HG02571 (cell line): ENCODE results near the gene C9orf57.
A peak's percentile ranks its signal among the peaks of the same experiment; 100 is the strongest.
"Not testable (repeated sequence)": the region's sequence is repeated elsewhere in the genome, so short reads cannot be mapped to it uniquely, and the experiment has no call there.

Source experiments
- ATAC-seq: cut with Tn5 transposase; IDR thresholded peaks from one replicate; pipeline ENCODE4 v1.9.1; 2021; ENCODE audit warnings: mild to moderate bottlenecking, moderate library complexity; ENCODE audit not compliant: unreplicated experiment

C9orf57 gene, protein sequence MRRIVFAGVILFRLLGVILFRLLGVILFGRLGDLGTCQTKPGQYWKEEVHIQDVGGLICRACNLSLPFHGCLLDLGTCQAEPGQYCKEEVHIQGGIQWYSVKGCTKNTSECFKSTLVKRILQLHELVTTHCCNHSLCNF

DNA sequence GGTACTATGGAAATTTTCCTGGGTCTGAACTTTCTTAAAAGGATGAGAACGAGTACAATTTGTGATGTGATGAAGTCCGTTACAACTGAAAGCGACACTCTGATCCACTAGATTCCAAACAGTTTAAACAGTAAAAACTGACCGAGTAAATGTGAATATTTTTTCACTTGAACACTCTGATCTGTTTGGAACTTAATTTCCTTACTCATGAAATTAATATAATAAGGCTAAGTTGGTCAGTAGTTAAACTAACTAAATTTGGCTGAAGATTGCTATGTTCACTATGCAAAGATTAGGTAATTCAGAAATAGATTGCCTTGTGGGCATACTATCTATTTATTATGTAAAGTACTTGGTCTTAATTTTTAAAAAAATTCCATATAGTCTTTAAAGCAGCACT lies at the start of gene C9orf57:
Gene C9orf57, minus strand, starts transcription at position 101 of the 400 bp plus-strand sequence. CDS start 1,282 bp downstream, outside the sequence.
- ATAC-seq = no peak

DNA sequence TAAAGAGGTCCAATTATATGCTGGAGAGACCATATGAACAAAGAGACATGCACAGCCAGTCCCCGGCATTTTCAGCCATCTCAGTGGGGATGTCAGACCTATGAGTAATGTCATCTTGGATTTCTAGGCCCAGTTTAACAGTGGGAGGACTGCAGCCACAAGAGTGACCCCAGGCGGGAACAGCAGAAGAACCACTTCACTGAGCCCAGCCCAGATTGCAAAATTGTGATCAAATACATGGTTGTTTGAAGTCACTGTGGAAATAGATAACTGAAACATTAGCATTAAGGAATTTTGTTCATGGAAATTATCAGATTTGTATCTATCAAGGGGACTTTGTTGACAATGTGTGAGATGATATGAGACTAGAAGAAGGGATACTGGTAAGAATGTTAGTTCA lies 42.1 kb upstream of the C9orf57 start:
- no peak for ATAC-seq

DNA sequence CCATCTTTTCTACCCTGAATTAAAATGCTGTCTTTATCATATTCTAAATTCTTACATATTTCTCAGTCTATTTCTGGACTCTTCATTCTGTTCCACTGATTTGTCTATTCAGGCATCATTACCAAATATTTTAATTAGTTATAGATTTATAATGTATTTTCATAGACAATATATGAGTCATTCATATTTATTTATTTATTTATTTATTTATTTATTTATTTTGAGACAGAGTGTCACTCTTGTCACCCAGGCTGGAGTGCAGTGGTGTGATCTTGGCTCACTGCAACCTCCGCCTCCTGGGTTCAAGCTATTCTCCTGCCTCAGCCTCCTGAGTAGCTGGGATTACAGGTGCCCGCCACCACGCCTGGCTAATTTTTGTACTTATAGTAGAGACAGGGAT lies 35.1 kb upstream of the C9orf57 start:
- ATAC-seq = not testable (repeated sequence)

DNA sequence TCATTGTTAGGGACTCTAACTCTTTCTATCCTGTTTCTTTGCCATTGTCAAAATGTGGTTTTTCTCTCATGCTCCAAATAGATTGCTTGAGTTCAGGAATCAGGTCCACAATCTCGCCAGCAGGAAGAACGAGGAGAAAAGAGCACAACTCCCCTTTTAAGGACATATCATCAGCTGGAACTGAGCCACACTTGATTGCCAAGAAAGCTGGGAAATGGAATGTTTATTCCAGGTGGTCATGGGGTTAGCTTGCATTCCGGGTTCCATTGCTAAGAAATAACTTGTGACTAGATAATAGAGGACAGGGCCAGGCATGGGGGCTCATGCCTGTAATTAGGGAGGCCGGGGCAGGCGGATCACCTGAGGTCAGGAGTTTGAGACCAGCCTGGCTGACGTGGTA lies 32.4 kb upstream of the C9orf57 start:
- no peak for ATAC-seq

DNA sequence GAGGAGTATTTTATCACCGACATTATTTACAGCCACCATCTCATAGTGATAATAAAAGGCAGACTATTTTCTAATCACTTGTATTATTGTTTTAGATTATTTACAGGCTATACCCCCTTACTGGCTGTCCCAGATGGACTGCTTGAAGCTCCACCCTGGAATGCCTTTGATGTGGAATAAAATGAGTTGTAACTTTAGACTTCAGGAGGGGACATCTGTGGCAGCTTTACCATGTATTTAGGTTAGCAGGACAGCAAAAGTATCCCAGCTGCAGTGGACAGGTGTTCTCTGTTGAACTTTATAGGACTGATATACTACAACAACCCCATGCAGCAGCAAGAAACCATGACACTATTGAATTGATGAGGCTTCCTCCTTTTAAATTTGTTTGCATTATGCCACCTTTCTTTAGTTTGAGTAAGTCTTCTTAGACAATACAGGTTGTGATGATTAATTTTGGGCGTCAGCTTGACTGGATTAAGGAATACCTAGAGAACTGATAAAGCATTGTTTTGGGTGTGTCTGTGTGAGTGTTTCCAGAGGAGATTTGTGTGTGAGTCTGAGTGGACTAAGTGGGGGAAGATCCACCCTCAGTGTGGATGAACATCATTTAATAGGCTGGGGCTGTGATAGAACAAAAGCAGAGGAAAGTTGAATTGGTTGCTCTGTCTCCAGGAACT lies 29.2 kb upstream of the C9orf57 start:
- ATAC-seq = no peak

DNA sequence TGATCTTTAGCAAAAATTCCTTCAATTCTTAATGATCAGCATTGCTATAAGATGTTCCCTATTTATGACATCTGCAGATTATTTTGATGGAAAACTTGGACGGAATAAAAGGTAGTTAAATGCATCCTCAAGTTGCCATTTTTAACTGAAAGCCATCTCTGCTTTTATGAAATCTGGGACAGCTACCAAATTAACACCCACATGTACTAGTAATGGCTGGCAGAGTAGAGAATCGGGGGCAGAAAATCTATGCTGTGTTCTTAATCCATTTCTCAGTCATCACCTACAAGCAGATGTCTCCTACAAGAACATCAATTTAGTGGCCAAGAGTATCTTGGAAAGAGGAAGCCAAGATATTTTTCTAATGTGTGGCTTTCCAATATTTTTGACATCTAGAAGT lies 22.1 kb upstream of the C9orf57 start:
- no peak for ATAC-seq

DNA sequence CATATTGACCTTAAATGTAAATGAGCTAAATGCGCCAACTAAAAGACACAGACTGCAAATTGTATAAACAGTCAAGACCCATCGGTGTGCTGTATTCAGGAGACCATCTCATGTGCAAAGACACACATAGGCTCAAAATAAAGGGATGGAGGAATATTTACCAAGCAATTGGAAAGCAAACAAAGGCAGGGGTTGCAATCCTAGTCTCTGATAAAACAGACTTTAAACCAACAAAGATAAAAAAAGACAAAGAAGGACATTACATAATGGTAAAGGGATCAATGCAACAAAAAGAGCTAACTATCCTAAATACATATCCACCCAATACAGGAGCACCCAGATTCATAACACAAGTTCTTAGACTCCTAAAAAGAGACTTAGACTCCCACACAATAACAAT lies 14.3 kb upstream of the C9orf57 start:
- ATAC-seq = not testable (repeated sequence)

DNA sequence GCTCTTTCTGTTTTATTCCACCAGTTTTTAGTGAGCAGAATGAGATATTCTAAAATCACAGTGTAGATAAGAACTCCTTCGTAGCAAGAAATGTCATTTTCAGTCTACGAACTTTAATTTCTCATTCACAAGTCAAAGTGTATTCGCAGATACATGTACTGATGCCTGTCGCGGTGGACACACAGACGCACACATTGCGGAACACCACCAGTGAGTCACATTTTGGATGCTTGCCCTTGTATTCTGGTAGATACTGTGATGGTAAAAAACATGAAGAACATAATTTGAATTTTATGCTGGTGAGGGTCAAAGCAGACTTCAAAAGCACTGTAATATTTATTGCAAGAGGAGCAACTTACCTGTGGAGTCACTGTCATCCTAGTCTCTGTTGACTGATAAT lies 4.7 kb upstream of the C9orf57 start:
- ATAC-seq = no peak

DNA sequence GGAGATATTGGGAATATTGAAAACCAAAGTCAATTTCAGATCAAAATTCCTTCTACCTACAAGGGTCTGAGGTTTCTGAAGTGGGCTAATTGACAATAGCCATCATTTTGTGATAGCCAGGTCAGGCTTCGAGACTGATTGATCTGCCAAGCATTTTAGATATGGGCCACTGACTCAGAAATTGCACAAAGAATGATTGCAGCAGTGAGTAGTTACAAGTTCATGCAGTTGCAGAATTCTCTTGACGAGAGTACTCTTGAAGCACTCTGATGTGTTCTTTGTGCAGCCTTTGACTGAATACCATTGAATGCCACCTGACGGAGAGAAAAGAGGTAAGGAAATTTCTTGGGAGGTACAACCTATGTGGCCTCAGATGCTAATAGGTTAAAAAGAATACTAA lies 8.3 kb downstream of the C9orf57 start:
- no peak for ATAC-seq

DNA sequence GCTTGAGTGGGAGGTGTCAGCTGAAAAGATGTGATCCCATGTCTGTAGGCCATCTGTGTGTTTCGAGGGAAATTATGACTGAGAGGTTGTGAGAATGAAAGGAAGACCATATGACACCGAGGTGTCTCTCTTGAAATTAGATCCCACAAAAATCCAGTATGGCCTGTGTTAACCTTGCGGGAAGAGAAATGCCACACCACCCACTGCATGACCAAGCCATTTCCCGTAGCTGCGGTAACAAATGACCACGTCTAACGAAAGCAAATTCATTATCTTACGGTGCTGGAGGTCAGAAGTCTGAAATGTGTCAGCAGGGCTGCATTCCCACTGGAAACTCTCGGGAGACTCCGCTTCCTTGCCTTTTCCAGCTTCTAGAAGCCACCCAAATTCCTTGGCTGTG lies 11.6 kb downstream of the C9orf57 start:
- no peak for ATAC-seq

DNA sequence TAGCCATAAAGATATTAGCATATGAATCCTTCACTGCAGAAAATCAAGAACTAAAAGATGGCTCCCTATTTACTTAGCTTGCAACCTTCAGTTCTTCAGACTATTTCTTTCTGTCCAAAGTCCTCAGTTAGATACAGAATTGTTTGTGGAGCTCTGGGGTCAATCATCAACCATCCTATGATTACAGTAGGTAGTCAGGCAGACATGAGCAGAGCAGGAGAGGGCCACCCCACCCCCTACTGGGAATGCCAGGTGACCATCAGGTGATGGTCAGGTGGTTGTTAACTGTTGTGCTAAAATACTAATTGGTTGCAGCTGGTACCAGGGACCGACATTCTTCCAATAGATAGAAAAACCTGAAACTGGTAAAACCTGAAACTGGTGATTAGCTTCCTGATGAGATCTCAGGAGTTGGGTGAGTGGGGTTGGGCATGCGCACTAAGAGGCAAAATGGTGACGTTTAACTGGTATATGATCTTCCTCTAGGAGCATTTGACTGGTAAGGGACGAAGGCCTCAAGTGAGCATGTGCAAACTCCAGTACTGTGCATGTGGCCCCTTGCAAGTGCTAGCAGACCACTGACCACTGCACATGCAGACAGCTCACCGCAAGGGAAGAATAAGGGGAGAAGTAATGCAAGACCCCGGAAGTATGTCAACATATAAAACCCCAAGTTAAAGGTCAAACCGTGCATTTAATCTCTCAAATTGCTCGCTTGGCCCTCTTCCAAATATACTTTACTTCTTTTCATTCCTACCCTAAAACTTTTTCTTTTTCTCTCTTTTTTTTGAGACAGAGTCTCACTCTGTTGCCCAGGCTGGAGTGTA lies 13.6 kb downstream of the C9orf57 start:
- ATAC-seq = no peak

DNA sequence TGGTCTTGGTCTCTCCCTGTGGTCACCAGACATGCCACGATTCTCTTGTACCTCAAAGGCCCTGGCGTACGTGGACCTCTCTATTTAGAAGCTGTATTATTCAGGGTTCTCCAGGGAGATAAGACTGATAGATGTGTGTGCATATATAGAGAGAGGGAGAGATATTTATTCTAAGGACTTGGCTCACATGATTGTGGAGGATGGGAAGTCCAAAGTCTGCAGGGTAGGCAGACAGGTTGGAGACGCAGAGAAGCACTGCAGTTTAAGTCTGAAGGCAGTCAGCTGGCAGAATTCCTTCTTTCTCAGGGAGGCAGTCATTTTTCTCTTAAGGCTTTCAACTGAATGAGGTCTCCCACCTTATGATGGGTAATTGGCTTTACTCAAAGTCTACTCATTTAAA lies 16.3 kb downstream of the C9orf57 start:
- ATAC-seq = no peak

DNA sequence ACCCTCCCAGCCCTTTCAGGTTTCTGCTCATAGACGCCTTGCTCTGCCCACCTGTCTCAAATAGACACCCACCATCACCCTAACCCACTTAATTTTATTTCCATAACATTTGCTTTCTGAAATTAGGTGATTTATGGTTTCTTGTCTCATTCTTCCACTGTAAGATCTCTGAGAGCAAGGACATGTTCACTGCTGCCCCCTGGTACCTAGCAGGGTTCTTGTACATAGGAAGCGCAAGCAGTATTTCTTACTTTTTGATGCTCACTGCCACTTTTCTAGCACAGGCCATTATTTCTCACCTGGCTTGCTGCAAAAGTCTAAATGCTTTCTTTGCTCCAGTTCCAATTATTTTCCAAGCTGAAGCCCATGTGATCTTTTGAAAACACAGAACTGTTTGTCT lies 16.8 kb downstream of the C9orf57 start:
- ATAC-seq = no peak

DNA sequence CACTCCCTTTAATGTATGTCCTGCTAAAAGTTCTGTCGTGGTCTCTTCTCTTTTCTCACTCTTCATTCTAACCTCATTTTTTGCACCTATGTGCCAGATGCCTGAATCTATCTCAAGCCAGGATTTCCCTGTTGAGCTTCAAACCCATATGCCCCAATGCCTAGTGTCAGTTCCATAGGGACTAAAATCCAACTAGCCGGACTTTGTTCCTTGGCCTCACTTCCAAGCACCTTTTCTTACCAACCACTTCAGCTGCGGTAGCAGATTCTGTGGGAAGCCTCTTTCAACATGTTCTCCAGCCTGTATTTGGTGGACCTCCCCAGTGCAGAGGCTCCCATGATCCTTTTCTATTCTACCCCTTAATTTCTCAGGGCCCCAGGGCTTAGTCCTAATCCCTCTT lies 17.5 kb downstream of the C9orf57 start:
- ATAC-seq = no peak

DNA sequence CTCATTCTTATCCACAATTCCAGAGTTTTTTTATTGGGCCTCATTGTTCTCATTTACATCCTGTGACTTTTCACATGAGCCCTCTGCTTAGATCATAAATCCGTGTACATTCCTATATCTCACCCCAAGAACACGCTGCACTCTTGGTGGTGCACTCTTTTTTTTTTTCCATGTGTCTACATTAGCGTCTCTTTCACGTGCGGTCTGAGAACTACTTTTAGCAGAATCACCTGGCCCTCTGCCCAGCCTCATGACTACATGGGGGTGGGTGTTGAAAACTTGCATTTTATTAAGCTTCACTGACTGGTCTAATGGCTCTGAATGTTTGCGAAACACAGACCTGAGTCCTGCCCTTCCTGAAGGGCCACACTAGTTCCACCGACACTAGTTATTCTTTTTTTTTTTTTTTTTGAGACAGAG lies 18.6 kb downstream of the C9orf57 start:
- ATAC-seq = no peak

DNA sequence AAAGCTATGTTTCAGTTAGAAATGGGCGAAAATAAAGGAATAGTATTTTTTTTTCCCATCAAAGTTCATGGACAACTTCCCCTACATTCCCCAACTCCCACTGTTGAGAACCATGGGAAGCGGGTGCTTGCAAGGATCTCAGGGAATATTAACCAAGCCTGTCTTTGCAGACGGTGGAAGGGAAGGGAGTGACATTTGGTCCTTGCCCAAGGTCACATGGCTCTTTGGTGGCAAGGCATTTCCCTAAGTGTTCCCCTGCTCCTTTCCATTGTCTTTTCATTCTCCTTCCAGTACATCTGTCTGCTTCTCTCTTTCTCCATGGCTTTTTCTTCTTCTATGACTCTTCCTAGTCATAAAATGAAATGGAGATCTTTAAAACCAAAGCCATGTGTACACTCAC lies 19.0 kb downstream of the C9orf57 start:
- ATAC-seq = no peak

DNA sequence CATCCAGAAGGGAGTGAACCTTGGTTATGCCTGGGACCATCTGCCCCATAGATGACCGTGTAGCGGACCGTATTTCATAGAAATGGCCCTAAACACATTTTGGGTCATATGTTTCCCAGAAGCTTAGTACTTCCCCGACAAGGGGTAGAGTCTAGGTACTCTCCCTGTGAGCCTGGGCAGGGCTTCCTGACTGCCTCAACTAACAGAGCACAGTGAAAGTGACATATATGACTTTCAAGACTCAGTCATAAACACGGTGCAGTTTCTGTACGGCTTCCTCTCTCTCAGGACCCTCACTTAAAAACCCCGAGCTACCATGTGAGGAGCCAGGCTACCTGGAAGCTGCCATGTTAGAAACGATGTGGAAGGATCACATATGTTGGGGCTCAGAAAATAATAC lies 20.9 kb downstream of the C9orf57 start:
- ATAC-seq = peak; percentile 48

DNA sequence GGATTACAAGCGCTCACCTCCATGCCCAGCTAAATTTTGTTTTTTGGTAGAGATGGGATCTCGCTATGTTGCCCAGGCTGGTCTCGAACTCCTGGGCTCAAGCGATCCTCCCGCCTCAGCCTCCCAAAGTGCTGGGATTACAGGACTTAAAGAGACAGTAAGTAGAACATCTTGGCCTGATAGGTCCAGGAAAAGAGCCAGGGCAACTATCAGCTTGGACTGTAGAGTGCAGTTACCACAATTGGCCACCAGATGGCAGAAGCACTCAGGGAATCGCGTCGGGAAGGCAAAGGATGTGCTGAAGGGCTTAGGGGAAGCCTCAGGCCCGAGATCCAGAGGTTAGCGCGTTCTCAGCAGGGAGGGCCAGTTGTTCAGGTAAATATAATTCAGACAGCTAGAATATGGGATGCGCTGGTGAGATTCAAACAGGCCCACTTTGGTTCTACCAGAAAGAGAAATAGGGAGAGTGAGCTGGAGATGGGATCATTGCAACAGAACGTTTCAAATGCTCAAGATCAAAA lies 21.5 kb downstream of the C9orf57 start:
- ATAC-seq = peak; percentile 77

DNA sequence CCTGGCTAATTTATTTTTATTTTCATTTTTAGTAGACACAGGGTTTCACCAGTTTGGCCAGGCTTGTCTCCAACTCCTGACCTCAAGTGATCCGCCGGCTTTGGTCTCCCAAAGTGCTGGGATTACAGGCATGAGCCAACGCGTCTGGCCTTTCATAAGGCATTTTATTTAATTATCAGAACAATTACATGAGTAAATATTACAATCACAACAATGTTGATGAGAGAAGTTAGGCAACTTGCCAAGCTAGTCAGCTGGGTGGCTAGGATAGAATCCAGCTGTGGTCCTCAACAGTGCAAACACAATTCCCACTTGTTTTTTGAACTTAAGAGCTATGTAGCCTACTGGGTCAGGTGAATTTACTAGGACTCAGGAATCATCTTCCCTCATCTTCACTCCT lies 22.0 kb downstream of the C9orf57 start:
- ATAC-seq = no peak

DNA sequence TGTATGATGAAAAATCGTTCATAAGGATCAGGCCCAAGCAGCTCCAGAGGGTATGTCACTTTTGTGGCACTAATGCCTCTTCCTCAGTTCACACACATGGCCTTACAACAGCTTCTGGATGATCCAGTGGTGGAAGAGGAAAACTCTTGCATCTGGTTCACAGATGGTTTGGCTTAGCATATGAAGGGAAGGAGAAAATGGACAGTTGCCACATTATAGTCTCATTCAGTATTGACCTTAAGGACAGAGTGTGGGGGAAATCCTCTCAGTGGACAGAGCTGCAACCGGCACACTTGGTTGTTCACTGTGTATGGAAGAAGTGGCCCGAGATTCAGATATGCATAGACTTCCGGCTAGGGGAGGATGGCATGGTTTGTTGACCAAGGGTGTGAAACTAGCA lies 22.8 kb downstream of the C9orf57 start:
- ATAC-seq = no peak

DNA sequence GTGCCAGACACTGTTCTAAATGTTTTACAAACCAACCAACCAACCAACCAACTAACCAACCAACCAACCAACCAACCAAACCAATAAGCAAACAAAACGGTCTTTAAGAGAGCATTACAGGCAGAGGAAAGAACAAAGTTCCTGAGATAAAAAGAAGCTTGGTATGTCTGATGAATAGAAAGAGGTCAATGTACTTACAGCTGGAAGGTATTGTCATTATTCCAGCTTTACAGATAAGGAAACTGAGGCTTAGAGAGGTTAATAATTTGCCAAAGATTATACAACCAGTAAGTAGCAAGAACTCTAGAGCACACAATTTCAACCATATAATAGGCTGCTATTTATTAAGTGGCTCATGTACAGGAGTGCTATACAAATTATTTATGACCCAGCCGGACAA lies 29.6 kb downstream of the C9orf57 start:
- ATAC-seq = no peak

DNA sequence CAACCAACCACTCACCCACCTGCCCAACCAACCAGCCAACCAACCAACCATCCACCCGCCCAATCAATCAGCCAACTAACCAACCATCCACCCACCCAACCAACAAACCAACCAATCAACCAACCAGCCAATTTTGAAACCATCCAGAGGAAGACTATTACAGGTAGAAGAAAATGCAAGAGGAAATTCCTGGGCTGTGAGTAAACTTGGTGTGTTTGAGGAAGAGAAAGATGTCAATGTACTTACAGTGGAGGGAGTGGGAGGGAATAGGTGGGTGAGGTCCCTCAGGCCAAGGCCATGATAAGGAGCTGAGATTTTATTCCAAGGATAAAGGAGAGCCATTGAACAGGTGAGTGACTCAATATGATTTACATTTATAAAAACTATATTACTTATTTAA lies 30.4 kb downstream of the C9orf57 start:
- no peak for ATAC-seq
